ENCODE measurements around the gene DGAT2. TPM values are rescaled to one million over a fixed set of nuclear protein-coding genes. Genes with fewer than 3 reads are reported as not detected.

Gene DGAT2
- total and polyA plus RNA-seq, 8 donors: 0.56 to 15.7 (median 2.2) TPM

DNA sequence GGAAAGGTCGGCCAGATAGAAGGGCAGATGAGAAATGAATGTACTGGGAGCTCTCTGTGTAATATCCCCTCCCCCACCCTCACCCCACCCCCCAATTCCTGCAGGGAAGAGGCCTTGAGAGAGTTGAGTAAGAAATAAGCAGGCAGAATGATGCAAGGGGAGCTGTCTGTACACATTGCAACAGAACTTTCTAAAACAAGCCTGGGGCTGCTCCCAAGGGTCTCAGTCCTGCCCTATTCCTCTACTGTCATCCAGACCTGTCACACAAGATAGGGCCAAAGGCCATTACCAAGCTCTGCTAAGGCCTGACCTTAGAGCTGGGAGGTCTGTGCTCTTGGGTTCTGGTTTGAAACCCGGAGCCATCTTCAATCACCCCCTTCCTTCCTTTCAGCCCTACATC lies 5.7 kb upstream of the DGAT2 start:
- H3K9me3 ChIP-seq: no peaks in the 10 kb centered on the region
- no peak overlapping the region for H3K4me3 ChIP-seq
- DNase-seq: no peak
- no peaks in the 10 kb centered on the region for H3K27me3 ChIP-seq
- ATAC-seq: peak in 1 of 4 donors; percentile 51
- no peaks in the 10 kb centered on the region for H3K36me3 ChIP-seq
- no peak overlapping the region for H3K27ac ChIP-seq
- WGBS, 2 donors: 67 to 80% methylated on average over 2 of the region's 2 CpGs
- no peak for FAIRE-seq
- intact Hi-C loops (cut with DNase I): no loop called here
- peaks cover 0 to 1% (median 0%) of the 10 kb centered on the region in 3 donors for H3K4me1 ChIP-seq
- TF ChIP-seq, protein P1, sequence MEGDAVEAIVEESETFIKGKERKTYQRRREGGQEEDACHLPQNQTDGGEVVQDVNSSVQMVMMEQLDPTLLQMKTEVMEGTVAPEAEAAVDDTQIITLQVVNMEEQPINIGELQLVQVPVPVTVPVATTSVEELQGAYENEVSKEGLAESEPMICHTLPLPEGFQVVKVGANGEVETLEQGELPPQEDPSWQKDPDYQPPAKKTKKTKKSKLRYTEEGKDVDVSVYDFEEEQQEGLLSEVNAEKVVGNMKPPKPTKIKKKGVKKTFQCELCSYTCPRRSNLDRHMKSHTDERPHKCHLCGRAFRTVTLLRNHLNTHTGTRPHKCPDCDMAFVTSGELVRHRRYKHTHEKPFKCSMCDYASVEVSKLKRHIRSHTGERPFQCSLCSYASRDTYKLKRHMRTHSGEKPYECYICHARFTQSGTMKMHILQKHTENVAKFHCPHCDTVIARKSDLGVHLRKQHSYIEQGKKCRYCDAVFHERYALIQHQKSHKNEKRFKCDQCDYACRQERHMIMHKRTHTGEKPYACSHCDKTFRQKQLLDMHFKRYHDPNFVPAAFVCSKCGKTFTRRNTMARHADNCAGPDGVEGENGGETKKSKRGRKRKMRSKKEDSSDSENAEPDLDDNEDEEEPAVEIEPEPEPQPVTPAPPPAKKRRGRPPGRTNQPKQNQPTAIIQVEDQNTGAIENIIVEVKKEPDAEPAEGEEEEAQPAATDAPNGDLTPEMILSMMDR (IDR thresholded peaks at IDR 0.05): no peak

DNA sequence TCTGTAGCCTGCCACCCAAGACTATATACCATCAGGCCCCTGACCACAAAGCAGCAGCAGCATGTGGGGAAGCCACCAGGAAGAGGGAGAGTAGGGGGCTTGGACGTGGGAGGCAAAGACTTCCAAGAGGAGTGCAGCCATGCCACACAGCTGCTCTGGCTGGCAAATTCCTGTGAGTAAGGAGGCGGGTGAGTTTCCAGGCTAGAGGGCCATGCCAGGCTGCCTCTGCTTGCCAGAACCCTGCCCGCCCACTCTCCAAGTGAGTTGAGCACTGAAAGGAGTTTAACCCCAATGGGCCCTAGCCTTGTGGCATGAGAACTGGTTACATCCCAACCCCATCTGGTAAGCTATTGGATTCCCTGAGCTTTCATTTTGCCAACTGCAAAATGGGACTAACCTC lies 4.7 kb upstream of the DGAT2 start:
- ATAC-seq: no peak
- no peaks in the 10 kb centered on the region for H3K27me3 ChIP-seq
- no peaks in the 10 kb centered on the region for H3K36me3 ChIP-seq
- peaks cover 0 to 9% (median 0%) of the 10 kb centered on the region in 3 donors for H3K4me1 ChIP-seq
- intact Hi-C loops (cut with DNase I): no loop called here
- H3K9me3 ChIP-seq: no peaks in the 10 kb centered on the region
- TF ChIP-seq, protein P1 (IDR thresholded peaks at IDR 0.05): no peak
- H3K27ac ChIP-seq: no peak overlapping the region
- H3K4me3 ChIP-seq: no peak overlapping the region
- DNase-seq: no peak
- WGBS, 2 donors: 79 to 81% methylated on average over 3 of the region's 3 CpGs
- FAIRE-seq: no peak

DNA sequence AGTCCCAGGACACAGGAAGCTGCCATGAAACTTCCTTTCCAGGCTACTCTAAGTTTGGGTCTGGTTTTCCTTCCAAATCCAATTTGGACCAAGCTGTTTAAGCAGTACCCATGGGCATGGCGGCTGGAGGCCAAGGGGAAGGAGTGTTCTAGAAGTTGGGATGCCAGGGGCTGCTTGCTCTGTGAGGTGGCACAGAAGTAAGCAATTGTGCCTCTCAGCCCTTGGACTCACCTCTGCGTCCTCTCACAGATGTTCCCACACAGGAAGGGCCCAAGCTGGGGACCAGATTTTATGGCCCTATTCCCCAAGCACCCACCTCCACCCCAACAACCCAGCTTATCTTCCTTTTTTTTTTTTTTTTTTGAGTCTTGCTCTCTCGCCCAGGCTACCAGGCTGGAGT lies 3.5 kb upstream of the DGAT2 start:
- DNase-seq (peak in 1 of 6 donors; percentile 7), FAIRE-seq (no peak), ATAC-seq (no peak)
- TF ChIP-seq, protein P1 (IDR thresholded peaks at IDR 0.05): no peak
- Histone ChIP-seq H3K27me3 (no peaks in the 10 kb centered on the region), H3K27ac (no peak overlapping the region), H3K4me3 (no peak overlapping the region), H3K9me3 (no peaks in the 10 kb centered on the region), H3K36me3 (no peaks in the 10 kb centered on the region), H3K4me1 (peaks cover 0 to 12% (median 0%) of the 10 kb centered on the region in 3 donors)
- 89 to 90% methylated on average over 3 of the region's 3 CpGs for WGBS, 2 donors
- intact Hi-C loops (cut with DNase I): no loop called here

DNA sequence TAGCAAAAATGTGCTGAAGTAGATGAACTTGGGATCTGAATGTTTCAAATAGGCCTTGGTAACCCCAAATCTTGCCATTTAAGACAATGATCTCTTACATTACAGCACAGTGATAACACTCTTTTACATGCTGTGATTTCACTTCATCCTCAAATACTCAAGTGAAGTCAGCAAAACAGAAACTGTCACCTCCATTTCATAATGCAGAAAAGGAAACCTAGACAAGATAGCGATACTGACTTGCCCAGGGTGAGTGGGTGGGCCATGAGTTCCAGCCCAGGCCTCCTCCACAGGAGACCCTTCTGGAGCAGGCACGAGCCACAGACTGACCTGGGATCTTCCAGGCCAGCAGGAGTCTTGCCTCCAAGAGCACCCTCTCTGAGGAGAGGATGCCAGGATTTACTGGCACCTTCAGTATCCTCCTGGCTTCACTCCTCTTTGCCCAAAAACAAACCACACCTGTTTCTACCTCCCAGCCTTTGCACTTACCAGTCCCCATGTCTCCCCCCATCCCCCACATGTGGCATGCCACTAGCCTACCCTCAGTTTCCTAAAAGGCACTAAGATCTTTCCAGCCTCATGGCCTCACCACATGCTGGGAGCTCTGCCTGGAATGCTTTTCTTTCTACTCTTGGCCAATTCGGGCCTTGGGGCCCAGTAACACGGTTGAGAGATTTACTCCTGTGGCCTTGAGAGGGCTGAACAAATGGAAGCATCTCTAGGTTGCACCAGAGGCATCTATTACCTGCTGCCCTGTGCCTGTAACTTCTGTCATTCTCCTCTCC lies 1.9 kb upstream of the DGAT2 start:
- H3K27ac ChIP-seq: no peak overlapping the region
- H3K4me1 ChIP-seq: peaks cover 0 to 12% (median 0%) of the 10 kb centered on the region in 3 donors
- WGBS, 2 donors: 53 to 72% methylated on average over 4 of the region's 4 CpGs
- H3K36me3 ChIP-seq: no peaks in the 10 kb centered on the region
- no peak for ATAC-seq
- DNase-seq: peak in 2 of 6 donors; percentile 6 to 25
- no peak for FAIRE-seq
- intact Hi-C loops (cut with DNase I): no loop called here
- H3K27me3 ChIP-seq: no peaks in the 10 kb centered on the region
- no peak overlapping the region for H3K4me3 ChIP-seq
- TF ChIP-seq, protein P1 (IDR thresholded peaks at IDR 0.05): no peak
- H3K9me3 ChIP-seq: no peaks in the 10 kb centered on the region

DNA sequence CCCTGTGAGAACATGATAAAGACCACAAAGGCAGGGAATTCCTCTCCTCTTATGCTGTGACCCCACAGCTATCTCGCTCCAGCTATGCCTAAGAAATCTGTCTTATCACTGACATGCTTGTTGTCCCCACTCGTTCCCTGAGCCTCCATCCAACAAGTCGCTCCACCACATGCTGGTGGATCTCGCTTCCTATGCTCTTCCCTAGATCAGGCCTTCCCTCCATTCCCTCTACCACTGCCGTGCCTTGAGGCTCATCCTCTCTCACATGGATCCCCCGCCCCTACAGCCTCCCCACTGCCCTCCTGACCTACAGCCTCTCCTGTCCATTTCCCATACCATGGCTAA lies 1.4 kb upstream of the DGAT2 start:
- intact Hi-C loops (cut with DNase I): no loop called here
- no peaks in the 10 kb centered on the region for H3K27me3 ChIP-seq
- WGBS, 2 donors: 87 to 94% methylated on average over 6 of the region's 6 CpGs
- H3K36me3 ChIP-seq: no peaks in the 10 kb centered on the region
- ATAC-seq (no peak), FAIRE-seq (no peak), DNase-seq (no peak)
- no peaks in the 10 kb centered on the region for H3K9me3 ChIP-seq
- H3K4me3 ChIP-seq: no peak overlapping the region
- TF ChIP-seq, protein P1 (IDR thresholded peaks at IDR 0.05): no peak
- no peak overlapping the region for H3K27ac ChIP-seq
- H3K4me1 ChIP-seq: peaks cover 0 to 12% (median 0%) of the 10 kb centered on the region in 3 donors
